Effector memory CD4-positive, alpha-beta T cell (primary cell): ENCODE measurements around the gene FGF12.

ENCODE experiments used
- DNase-seq, 3 donors: peaks; one replicate each; pipeline ENCODE4 v3.0.0-alpha.2; 2020
- H3K27ac ChIP-seq: 2 replicates; pipeline ENCODE4 v1.7.0; 2013; ENCODE audit warnings: mild to moderate bottlenecking, low read length, moderate library complexity; ENCODE audit not compliant: insufficient read depth, poor library complexity, severe bottlenecking
- H3K27me3 ChIP-seq: replicated peaks from 2 replicates; pipeline ENCODE4 v1.7.0; 2013; ENCODE audit warnings: mild to moderate bottlenecking, low read length; ENCODE audit not compliant: insufficient read depth, control insufficient read depth, poor library complexity, severe bottlenecking
- H3K36me3 ChIP-seq: 2 replicates; pipeline ENCODE4 v1.7.0; 2013; ENCODE audit warnings: mild to moderate bottlenecking, low read length, moderate library complexity; ENCODE audit not compliant: control insufficient read depth, insufficient read depth
- H3K4me1 ChIP-seq: 2 replicates; pipeline ENCODE4 v1.7.0; 2013; ENCODE audit warnings: low read length, mild to moderate bottlenecking; ENCODE audit not compliant: control insufficient read depth, insufficient read depth, poor library complexity, severe bottlenecking
- H3K4me3 ChIP-seq: 2 replicates; pipeline ENCODE4 v1.7.0; 2013; ENCODE audit warnings: low read length, low read depth, mild to moderate bottlenecking; ENCODE audit not compliant: insufficient read depth, poor library complexity, severe bottlenecking
- H3K9me3 ChIP-seq: 2 replicates; pipeline ENCODE4 v1.7.0; 2013; ENCODE audit warnings: mild to moderate bottlenecking, low read length, moderate library complexity; ENCODE audit not compliant: control insufficient read depth

FGF12 gene

GRCh38 chr3:192237992-192238608 lies 489.2 kb downstream of the FGF12 start:
- no peaks in the 10 kb centered on the region for H3K4me1 ChIP-seq
- H3K9me3 ChIP-seq, result no peaks in the 10 kb centered on the region

GRCh38 chr3:192229866-192230265 lies 497.5 kb downstream of the FGF12 start:
- Histone ChIP-seq H3K27me3 (no peaks in the 10 kb centered on the region), H3K36me3 (no peaks in the 10 kb centered on the region), H3K27ac (no peak overlapping the region), H3K4me1 (no peaks in the 10 kb centered on the region), H3K9me3 (no peaks in the 10 kb centered on the region), H3K4me3 (no peak overlapping the region)
- DNase-seq, result no peak

More at GRCh38 chr3:192237992-192238608, 489.2 kb downstream of the FGF12 start:
- Histone ChIP-seq H3K36me3 (no peaks in the 10 kb centered on the region), H3K4me3 (no peak overlapping the region), H3K27ac (no peak overlapping the region), H3K27me3 (no peaks in the 10 kb centered on the region)
- no peak for DNase-seq

- no peaks in the 10 kb centered on the region for H3K27me3 ChIP-seq
- no peaks in the 10 kb centered on the region for H3K9me3 ChIP-seq
- H3K4me3 ChIP-seq, result no peak overlapping the region
- no peak overlapping the region for H3K27ac ChIP-seq
- H3K36me3 ChIP-seq, result no peaks in the 10 kb centered on the region
- no peaks in the 10 kb centered on the region for H3K4me1 ChIP-seq
- DNase-seq, result no peak
Measured at GRCh38 chr3:192224634-192225155, 502.6 kb downstream of the FGF12 start.

GRCh38 chr3:192223815-192224214 lies 503.5 kb downstream of the FGF12 start:
- Histone ChIP-seq H3K4me3 (no peak overlapping the region), H3K36me3 (no peaks in the 10 kb centered on the region), H3K27ac (no peak overlapping the region), H3K4me1 (no peaks in the 10 kb centered on the region), H3K9me3 (no peaks in the 10 kb centered on the region), H3K27me3 (no peaks in the 10 kb centered on the region)
- no peak for DNase-seq

- H3K4me3 ChIP-seq, result no peak overlapping the region
- no peaks in the 10 kb centered on the region for H3K9me3 ChIP-seq
- H3K4me1 ChIP-seq, result no peaks in the 10 kb centered on the region
- H3K27ac ChIP-seq, result no peak overlapping the region
- no peak for DNase-seq
- no peaks in the 10 kb centered on the region for H3K36me3 ChIP-seq
- no peaks in the 10 kb centered on the region for H3K27me3 ChIP-seq
Measured at GRCh38 chr3:192220915-192221314, 506.4 kb downstream of the FGF12 start.

- no peaks in the 10 kb centered on the region for H3K4me1 ChIP-seq
Measured at GRCh38 chr3:192219926-192220325, 507.4 kb downstream of the FGF12 start.

GRCh38 chr3:192216067-192216466 lies 511.3 kb downstream of the FGF12 start:
- no peaks in the 10 kb centered on the region for H3K4me1 ChIP-seq
- DNase-seq, result no peak
- no peaks in the 10 kb centered on the region for H3K36me3 ChIP-seq
- H3K27ac ChIP-seq, result no peak overlapping the region
- no peaks in the 10 kb centered on the region for H3K9me3 ChIP-seq
- no peaks in the 10 kb centered on the region for H3K27me3 ChIP-seq
- H3K4me3 ChIP-seq, result no peak overlapping the region

More at GRCh38 chr3:192219926-192220325, 507.4 kb downstream of the FGF12 start:
- no peaks in the 10 kb centered on the region for H3K36me3 ChIP-seq
- H3K9me3 ChIP-seq, result no peaks in the 10 kb centered on the region
- no peak overlapping the region for H3K27ac ChIP-seq
- no peak for DNase-seq
- H3K4me3 ChIP-seq, result no peak overlapping the region
- H3K27me3 ChIP-seq, result no peaks in the 10 kb centered on the region

GRCh38 chr3:192212979-192213378 lies 514.4 kb downstream of the FGF12 start:
- H3K4me1 ChIP-seq, result no peaks in the 10 kb centered on the region
- H3K27ac ChIP-seq, result no peak overlapping the region
- DNase-seq, result no peak
- no peaks in the 10 kb centered on the region for H3K9me3 ChIP-seq
- H3K4me3 ChIP-seq, result no peak overlapping the region
- H3K36me3 ChIP-seq, result no peaks in the 10 kb centered on the region
- no peaks in the 10 kb centered on the region for H3K27me3 ChIP-seq

GRCh38 chr3:192212335-192212734 lies 515.0 kb downstream of the FGF12 start:
- no peaks in the 10 kb centered on the region for H3K9me3 ChIP-seq
- no peak overlapping the region for H3K27ac ChIP-seq
- no peak overlapping the region for H3K4me3 ChIP-seq
- DNase-seq, result no peak
- no peaks in the 10 kb centered on the region for H3K27me3 ChIP-seq
- no peaks in the 10 kb centered on the region for H3K36me3 ChIP-seq
- H3K4me1 ChIP-seq, result no peaks in the 10 kb centered on the region

GRCh38 chr3:192207651-192208050 lies 519.7 kb downstream of the FGF12 start:
- Histone ChIP-seq H3K9me3 (no peaks in the 10 kb centered on the region), H3K27me3 (no peaks in the 10 kb centered on the region), H3K4me3 (no peak overlapping the region), H3K36me3 (no peaks in the 10 kb centered on the region), H3K4me1 (no peaks in the 10 kb centered on the region), H3K27ac (no peak overlapping the region)
- no peak for DNase-seq
